Psoas muscle (tissue), 8 donors: Measurements from ENCODE around the gene C17orf58. TPM values are rescaled to one million over a fixed set of nuclear protein-coding genes. Genes with fewer than 3 reads are reported as not detected.
A peak's percentile ranks its signal among the peaks of the same experiment; 100 is the strongest.
"Not testable (repeated sequence)": the region's sequence is repeated elsewhere in the genome, so short reads cannot be mapped to it uniquely, and the experiment has no call there.

Experiments
- ATAC-seq, 4 donors: fragments of 200-7000 bp; cut with Tn5 transposase; one replicate each; pipeline ENCODE4 v1.9.1; 2020; ENCODE audit warnings: moderate library complexity in 3 of 4, mild to moderate bottlenecking in 2 of 4
- DNase-seq, 2 donors: peaks; one replicate each; pipeline ENCODE4 v3.0.0-alpha.2; 2020
- H3K27ac ChIP-seq: fragments of 200-600 bp; one replicate; pipeline ENCODE4 v1.8.0; 2022
- H3K27me3 ChIP-seq, 3 donors: fragments of 200-600 bp in 1 of 3; one replicate each; pipeline versions ENCODE4 v1.6.1 to v1.8.0; 2013 to 2022; ENCODE audit warnings: low read length in 2 of 3, mild to moderate bottlenecking in 2 of 3, moderate library complexity in 1 of 3; ENCODE audit not compliant: insufficient read depth in 3 of 3
- H3K36me3 ChIP-seq, 2 donors: fragments of 200-600 bp in 1 of 2; one replicate each; pipeline versions ENCODE4 v1.6.1 to v1.8.0; 2013 to 2022; ENCODE audit warnings: low read depth in 1 of 2, mild to moderate bottlenecking in 1 of 2, moderate library complexity in 1 of 2; ENCODE audit not compliant: insufficient read depth in 1 of 2
- H3K4me1 ChIP-seq: fragments of 200-600 bp; one replicate; pipeline ENCODE4 v1.8.0; 2022
- H3K4me3 ChIP-seq: fragments of 200-600 bp; one replicate; pipeline ENCODE4 v1.8.0; 2022; ENCODE audit warnings: mild to moderate bottlenecking
- H3K9me3 ChIP-seq: fragments of 200-600 bp; one replicate; pipeline ENCODE4 v1.8.0; 2022
- CTCF ChIP-seq: fragments of 200-600 bp; IDR thresholded peaks from one replicate; pipeline ENCODE4 v1.8.0; 2022; ENCODE audit warnings: antibody characterized with exemption
- WGBS, 3 donors: extraction: QIAGEN DNeasy Blood & Tissue Kit; methylation state at CpG; one replicate each; pipeline versions ENCODE4 v1.1.6 to v1.1.7; 2013; 5-methylcytosine and 5-hydroxymethylcytosine counted together
- intact Hi-C, 2 donors: fragments of 100-400 bp; cut with DNase I; formaldehyde crosslinking; loops; one replicate each; pipeline versions ENCODE4 v1.11.0 to v1.14.2; 2022
- polyA plus RNA-seq, 3 donors: library from polyadenylated mRNA; stranded (reverse); fragments of 200-250 nt; gene quantifications; one replicate each; pipeline ENCODE4 v1.2.3, GENCODE V29; 2013
- total RNA-seq, 4 donors: library from RNA; stranded (reverse); fragmentation: NEBNext Ultra II Directional in 2 of 4; extraction: Animal tissue kit (Norgen Biotek cat#: 25700) in 2 of 4; gene quantifications; one replicate each; pipeline versions ENCODE4 v1.2.1 to v1.2.4, GENCODE V29; 2021 to 2023
- donor health status: healthy with polysubstance abuse.
- donor health status: DM: no; HTN: no; CAD: no; lungs with moderate emphysema.
- donor health status: Bipolar disorder and iron deficiency.
- donor health status: healthy.
- donor health status: DM: yes; HTN: yes; CAD: no.
- donor health status: DM: no; HTN: no; CAD: no.
- donor health status: DM: no; HTN: no; CAD: no.
- donor health status: DM: yes; HTN: yes; CAD: no.

C17orf58 gene
- total and polyA plus RNA-seq, 7 donors = 3.1 to 15.0 (median 5.3) TPM

- peaks cover 6% of the 10 kb centered on the region for H3K4me1 ChIP-seq
- intact Hi-C loops = loop anchor here in 1 of 2 donors (1.0 kb wide), 1 partner anchor 27 kb away; no protein-coding TSS in a partner anchor
- peak overlapping the region; percentile 84 for H3K27ac ChIP-seq
- ATAC-seq = peak in 1 of 4 donors; percentile 31
- H3K4me3 ChIP-seq = peak overlapping the region; percentile 83
- no peaks in the 10 kb centered on the region for H3K9me3 ChIP-seq
- TF ChIP-seq CTCF = no peak
- WGBS, 3 donors = 1 to 2% (median 1%) methylated on average over 12 of the region's 12 CpGs
- H3K36me3 ChIP-seq = no peaks in the 10 kb centered on the region
- no peaks in the 10 kb centered on the region for H3K27me3 ChIP-seq
- no peak for DNase-seq
Measured at GRCh38 chr17:68020409-68020756, 24.1 kb upstream of the C17orf58 start.

GRCh38 chr17:68019675-68020408 is 23.6 kb upstream of the C17orf58 start:
- Histone ChIP-seq H3K4me1 (peaks cover 6% of the 10 kb centered on the region), H3K4me3 (peak overlapping the region; percentile 83), H3K36me3 (no peaks in the 10 kb centered on the region), H3K9me3 (no peaks in the 10 kb centered on the region), H3K27me3 (no peaks in the 10 kb centered on the region), H3K27ac (peak overlapping the region; percentile 84)
- TF ChIP-seq CTCF = peak; percentile 51
- DNase-seq = peak; percentile 94 to 97
- intact Hi-C loops = loop anchor here in 1 of 2 donors (1.0 kb wide), 1 partner anchor 27 kb away; no protein-coding TSS in a partner anchor
- 0 to 1% (median 1%) methylated on average over 51 of the region's 51 CpGs for WGBS, 3 donors
- ATAC-seq = peak; percentile 98 to 99 (median 98)

- TF ChIP-seq CTCF = no peak
- intact Hi-C loops = no loop called here
- no peaks in the 10 kb centered on the region for H3K36me3 ChIP-seq
- H3K4me1 ChIP-seq = peaks cover 6% of the 10 kb centered on the region
- peak; percentile 3 to 6 (median 4) for ATAC-seq
- DNase-seq = no peak
- no peaks in the 10 kb centered on the region for H3K27me3 ChIP-seq
- peak overlapping the region; percentile 83 for H3K4me3 ChIP-seq
- WGBS, 3 donors = 64 to 72% (median 65%) methylated on average over 9 of the region's 9 CpGs
- no peaks in the 10 kb centered on the region for H3K9me3 ChIP-seq
- peak overlapping the region; percentile 84 for H3K27ac ChIP-seq
Measured at GRCh38 chr17:68019336-68019674, 23.0 kb upstream of the C17orf58 start.

GRCh38 chr17:68018493-68018892 is 22.2 kb upstream of the C17orf58 start:
- 88 to 92% (median 90%) methylated on average over 21 of the region's 21 CpGs for WGBS, 3 donors
- H3K4me3 ChIP-seq, H3K36me3 ChIP-seq, ATAC-seq, H3K27ac ChIP-seq, DNase-seq, H3K9me3 ChIP-seq, H3K4me1 ChIP-seq, intact Hi-C loops, H3K27me3 ChIP-seq: not testable (repeated sequence)

GRCh38 chr17:68016838-68017237 is 20.6 kb upstream of the C17orf58 start:
- WGBS, 3 donors = 90 to 91% (median 90%) methylated on average over 2 of the region's 2 CpGs
- ATAC-seq = no peak
- DNase-seq = no peak
- Histone ChIP-seq H3K9me3 (no peaks in the 10 kb centered on the region), H3K36me3 (no peaks in the 10 kb centered on the region), H3K4me1 (peaks cover 6% of the 10 kb centered on the region), H3K27me3 (no peaks in the 10 kb centered on the region), H3K27ac (no peak overlapping the region), H3K4me3 (no peak overlapping the region)
- TF ChIP-seq CTCF = no peak
- intact Hi-C loops = no loop called here
